ENCODE measurements around the gene VAV2. TPM values are rescaled to one million over a fixed set of nuclear protein-coding genes. Genes with fewer than 3 reads are reported as not detected.

Gene VAV2
- total RNA-seq, 4 donors from 2014 or later = 9.1 to 13.5 (median 10.1) TPM

DNA sequence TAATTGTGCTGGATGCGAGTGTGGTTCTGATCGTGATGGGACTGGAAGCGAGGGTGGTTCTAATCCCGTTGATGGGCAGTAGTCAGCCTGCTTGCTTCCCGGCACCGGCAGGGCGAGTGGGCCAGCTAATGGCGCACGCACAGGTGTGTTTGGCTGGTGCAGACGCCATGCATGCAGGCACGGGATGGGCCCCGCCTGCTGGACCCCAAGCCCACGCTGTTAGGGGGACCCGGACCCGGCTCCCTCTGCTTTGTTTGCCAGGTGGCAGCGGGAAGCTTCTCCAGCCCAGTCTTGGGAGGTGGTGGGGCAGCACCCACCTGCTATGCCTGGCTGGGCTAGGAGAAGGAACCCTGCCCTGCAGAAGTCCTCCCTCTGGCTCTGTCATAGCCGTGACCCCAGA lies 70.3 kb downstream of the VAV2 start:
- WGBS = 97% methylated on average over 7 of the region's 17 CpGs
- no peak for TF ChIP-seq EP300 (IDR thresholded peaks at IDR 0.05)
- no peak for TF ChIP-seq POLR2A (IDR thresholded peaks at IDR 0.05; ENCODE audit: low read depth)
- no peak for TF ChIP-seq POLR2AphosphoS5 (IDR thresholded peaks at IDR 0.05)
- TF ChIP-seq, protein P1, sequence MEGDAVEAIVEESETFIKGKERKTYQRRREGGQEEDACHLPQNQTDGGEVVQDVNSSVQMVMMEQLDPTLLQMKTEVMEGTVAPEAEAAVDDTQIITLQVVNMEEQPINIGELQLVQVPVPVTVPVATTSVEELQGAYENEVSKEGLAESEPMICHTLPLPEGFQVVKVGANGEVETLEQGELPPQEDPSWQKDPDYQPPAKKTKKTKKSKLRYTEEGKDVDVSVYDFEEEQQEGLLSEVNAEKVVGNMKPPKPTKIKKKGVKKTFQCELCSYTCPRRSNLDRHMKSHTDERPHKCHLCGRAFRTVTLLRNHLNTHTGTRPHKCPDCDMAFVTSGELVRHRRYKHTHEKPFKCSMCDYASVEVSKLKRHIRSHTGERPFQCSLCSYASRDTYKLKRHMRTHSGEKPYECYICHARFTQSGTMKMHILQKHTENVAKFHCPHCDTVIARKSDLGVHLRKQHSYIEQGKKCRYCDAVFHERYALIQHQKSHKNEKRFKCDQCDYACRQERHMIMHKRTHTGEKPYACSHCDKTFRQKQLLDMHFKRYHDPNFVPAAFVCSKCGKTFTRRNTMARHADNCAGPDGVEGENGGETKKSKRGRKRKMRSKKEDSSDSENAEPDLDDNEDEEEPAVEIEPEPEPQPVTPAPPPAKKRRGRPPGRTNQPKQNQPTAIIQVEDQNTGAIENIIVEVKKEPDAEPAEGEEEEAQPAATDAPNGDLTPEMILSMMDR (IDR thresholded peaks at IDR 0.05) = no peak
- H3K27me3 ChIP-seq = no peaks in the 10 kb centered on the region
- DNase-seq (ENCODE audit: extremely low spot score) = no peak
- no peaks in the 10 kb centered on the region for H3K36me3 ChIP-seq
- no peak overlapping the region for H3K4me3 ChIP-seq
- intact Hi-C loops (cut with DNase I) = no loop called here
- H3K9me3 ChIP-seq = no peaks in the 10 kb centered on the region
- H3K4me1 ChIP-seq = peaks cover 14 to 24% (median 16%) of the 10 kb centered on the region in 4 donors
- H3K27ac ChIP-seq (replicated peaks in 1 of 4) = no peak overlapping the region

DNA sequence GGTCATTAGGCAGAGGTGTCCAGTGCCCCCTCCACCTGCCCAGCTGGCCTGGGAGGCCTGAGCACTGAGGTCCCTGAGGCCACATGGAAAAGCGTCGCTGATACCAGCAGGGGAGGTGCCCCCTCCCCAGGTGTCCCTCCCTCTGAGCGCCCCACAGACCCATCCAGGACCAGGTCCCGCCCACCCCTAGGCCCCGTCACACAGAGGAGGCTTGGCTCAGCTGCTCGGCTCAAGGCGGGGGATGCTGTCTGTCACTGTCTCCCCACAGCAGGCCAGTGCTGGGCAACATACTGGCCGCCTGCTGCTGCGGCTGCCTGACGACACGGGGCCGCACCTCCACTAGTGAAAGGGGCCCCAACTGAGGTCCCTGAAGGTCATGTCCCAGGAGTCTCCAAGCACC lies 71.7 kb downstream of the VAV2 start:
- intact Hi-C loops (cut with DNase I) = no loop called here
- H3K4me1 ChIP-seq = peaks cover 14 to 24% (median 16%) of the 10 kb centered on the region in 4 donors
- no peaks in the 10 kb centered on the region for H3K36me3 ChIP-seq
- WGBS = 100% methylated on average over 2 of the region's 12 CpGs
- DNase-seq (ENCODE audit: extremely low spot score) = no peak
- H3K9me3 ChIP-seq = no peaks in the 10 kb centered on the region
- no peak overlapping the region for H3K27ac ChIP-seq (replicated peaks in 1 of 4)
- H3K27me3 ChIP-seq = no peaks in the 10 kb centered on the region
- TF ChIP-seq EP300 (IDR thresholded peaks at IDR 0.05) (no peak), POLR2AphosphoS5 (IDR thresholded peaks at IDR 0.05) (no peak), POLR2A (IDR thresholded peaks at IDR 0.05; ENCODE audit: low read depth) (no peak)
- TF ChIP-seq, protein P1 (IDR thresholded peaks at IDR 0.05) = no peak
- no peak overlapping the region for H3K4me3 ChIP-seq

DNA sequence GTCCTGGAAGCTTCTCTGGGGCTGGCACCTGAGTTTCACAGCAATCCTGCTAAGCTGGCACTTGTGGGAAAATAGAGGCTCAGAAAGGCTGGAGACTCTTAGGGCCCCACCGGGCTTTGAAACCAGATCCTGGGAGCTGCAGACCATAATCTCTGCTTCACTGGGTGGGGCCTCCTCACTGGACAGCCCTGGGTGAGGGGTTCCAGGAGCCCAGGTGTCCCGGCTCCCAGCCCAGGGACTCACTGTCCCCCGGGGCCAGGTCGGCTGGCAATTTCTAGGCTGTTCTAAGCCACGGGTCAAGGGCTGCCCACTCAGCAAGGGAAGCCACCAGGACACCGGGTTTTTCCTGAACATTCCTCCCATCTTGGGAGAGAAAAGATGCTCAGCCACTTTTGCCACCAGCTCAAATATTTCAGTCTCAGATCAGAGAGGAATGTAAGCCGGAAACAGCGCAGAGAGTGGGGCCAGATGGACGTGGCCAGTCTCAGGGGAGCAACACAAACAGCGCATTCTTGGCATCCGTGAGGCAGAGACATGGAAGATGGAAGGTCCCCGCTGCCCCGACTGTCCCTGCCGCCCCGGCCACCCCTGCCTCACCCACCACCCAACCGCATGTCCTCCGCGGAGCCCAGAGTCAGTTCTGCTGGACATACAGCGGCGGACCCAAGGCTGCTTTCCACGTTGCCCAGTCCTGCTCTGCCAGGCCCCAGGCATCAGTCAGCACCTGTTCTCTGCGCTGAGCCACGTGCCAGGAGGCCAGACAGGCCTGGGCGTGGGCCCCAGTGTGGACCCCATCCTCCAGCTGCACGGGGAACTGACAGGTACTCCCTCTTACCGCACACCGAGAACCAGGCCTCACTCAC lies 72.6 kb downstream of the VAV2 start:
- DNase-seq (ENCODE audit: extremely low spot score) = no peak
- intact Hi-C loops (cut with DNase I) = no loop called here
- H3K9me3 ChIP-seq = no peaks in the 10 kb centered on the region
- WGBS = 71% methylated on average over 22 of the region's 27 CpGs
- no peak overlapping the region for H3K27ac ChIP-seq (replicated peaks in 1 of 4)
- H3K36me3 ChIP-seq = no peaks in the 10 kb centered on the region
- TF ChIP-seq POLR2AphosphoS5 (IDR thresholded peaks at IDR 0.05) = no peak
- no peak for TF ChIP-seq POLR2A (IDR thresholded peaks at IDR 0.05; ENCODE audit: low read depth)
- TF ChIP-seq, protein P1 (IDR thresholded peaks at IDR 0.05) = no peak
- no peak for TF ChIP-seq EP300 (IDR thresholded peaks at IDR 0.05)
- H3K27me3 ChIP-seq = no peaks in the 10 kb centered on the region
- H3K4me1 ChIP-seq = peaks cover 14 to 30% (median 21%) of the 10 kb centered on the region in 4 donors
- no peak overlapping the region for H3K4me3 ChIP-seq

DNA sequence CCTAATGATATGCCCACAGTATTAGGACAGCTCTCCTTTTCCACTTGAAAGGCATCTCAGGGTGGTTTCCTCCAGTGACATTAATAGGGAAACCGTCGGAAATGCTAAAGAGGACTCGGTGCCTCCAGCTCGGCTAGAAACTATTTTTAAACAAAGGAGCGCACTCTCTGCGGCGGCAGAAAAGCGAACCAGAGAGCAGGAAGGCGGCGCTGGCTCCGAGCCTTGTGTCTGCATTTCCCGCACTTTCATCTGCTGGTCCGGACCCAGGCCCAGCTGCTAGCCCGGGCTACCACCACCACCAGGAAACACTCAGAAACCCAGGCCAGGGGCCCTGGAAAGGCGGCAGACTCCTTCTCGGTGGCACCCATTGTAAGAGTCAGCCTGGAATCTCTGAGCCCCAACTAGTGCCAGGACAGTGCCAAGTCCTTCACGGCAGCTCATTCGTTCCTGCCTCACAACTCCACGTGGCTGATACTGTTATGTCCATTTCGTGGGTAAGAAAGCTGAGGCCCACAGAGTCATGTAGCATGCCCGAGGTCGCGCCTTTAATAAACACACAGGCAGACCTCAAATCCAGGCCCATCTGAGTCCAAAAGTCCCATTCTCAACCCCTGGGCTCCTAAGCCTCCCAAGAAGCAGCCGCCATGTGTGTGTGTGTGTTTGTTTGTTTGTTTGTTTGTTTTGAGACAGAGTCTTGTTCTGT lies 73.9 kb downstream of the VAV2 start:
- peaks cover 14 to 30% (median 24%) of the 10 kb centered on the region in 4 donors for H3K4me1 ChIP-seq
- intact Hi-C loops (cut with DNase I) = no loop called here
- H3K27ac ChIP-seq (replicated peaks in 1 of 4) = peak overlapping the region in 2 of 4 donors; percentile 2 to 44
- no peaks in the 10 kb centered on the region for H3K9me3 ChIP-seq
- TF ChIP-seq, protein P1 (IDR thresholded peaks at IDR 0.05) = no peak
- TF ChIP-seq POLR2AphosphoS5 (IDR thresholded peaks at IDR 0.05) (no peak), EP300 (IDR thresholded peaks at IDR 0.05) (no peak), POLR2A (IDR thresholded peaks at IDR 0.05; ENCODE audit: low read depth) (no peak)
- no peaks in the 10 kb centered on the region for H3K36me3 ChIP-seq
- WGBS = 76% methylated on average over 24 of the region's 24 CpGs
- no peak for DNase-seq (ENCODE audit: extremely low spot score)
- peak overlapping the region in 1 of 4 donors; percentile 9 for H3K4me3 ChIP-seq
- no peaks in the 10 kb centered on the region for H3K27me3 ChIP-seq

All from esophagus muscularis mucosa (tissue), 4 donors.